ENCODE data around the gene MEGF11. TPM values are rescaled to one million over a fixed set of nuclear protein-coding genes. Genes with fewer than 3 reads are reported as not detected.

MEGF11 gene
- total RNA-seq, 1 experiment from 2014 or later: 1.2 TPM

DNA sequence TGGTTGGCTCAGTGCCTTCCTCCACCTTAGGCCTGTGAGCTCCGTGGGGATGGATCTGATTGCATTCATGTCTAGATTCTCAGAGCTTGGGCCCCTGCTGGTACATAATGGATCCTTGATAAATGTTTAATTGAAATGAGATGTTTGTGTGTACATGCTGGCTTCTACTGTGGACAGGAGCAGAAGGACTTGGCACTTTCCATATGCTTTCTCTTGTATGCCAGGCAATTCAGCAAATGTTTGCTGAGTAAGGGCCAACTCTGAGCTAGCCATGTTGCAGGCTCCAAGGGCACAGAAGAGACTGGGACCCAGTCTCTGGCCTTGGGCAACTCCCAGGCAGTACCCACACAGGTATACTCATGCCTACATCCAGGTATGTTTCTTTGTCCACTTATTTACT lies 317.3 kb downstream of the MEGF11 start:
- Histone ChIP-seq H3K79me1 (ENCODE audit: insufficient read depth, low read depth, low read length, poor library complexity, severe bottlenecking) (no peaks in the 10 kb centered on the region), H3K4me1 (ENCODE audit: insufficient read depth, low read length) (no peaks in the 10 kb centered on the region), H3T11ph (ENCODE audit: low read length) (no peak overlapping the region), H2BK15ac (ENCODE audit: low read depth, low read length) (no peak overlapping the region), H3K14ac (ENCODE audit: insufficient read depth, low read length) (no peak overlapping the region), H3K4me2 (ENCODE audit: insufficient read depth, insufficient read length, low read length) (no peak overlapping the region), H3K9me3 (ENCODE audit: control insufficient read depth, low read depth, low read length) (no peaks in the 10 kb centered on the region), H4K91ac (ENCODE audit: insufficient read length, low read depth, low read length) (no peak overlapping the region), H2BK5ac (ENCODE audit: insufficient read length, low read length) (no peak overlapping the region), H3K79me2 (ENCODE audit: insufficient read depth, low read length) (no peaks in the 10 kb centered on the region), H3K23ac (ENCODE audit: insufficient read length, low read depth, low read length) (no peak overlapping the region), H4K8ac (replicated peaks; ENCODE audit: insufficient read length, low read depth, low read length) (no peak overlapping the region), H4K20me1 (ENCODE audit: control insufficient read depth, insufficient read depth, insufficient read length) (no peaks in the 10 kb centered on the region), H4K5ac (ENCODE audit: insufficient read length, low read depth, low read length) (no peak overlapping the region), H3K23me2 (ENCODE audit: insufficient read length, low read depth, low read length, poor library complexity, severe bottlenecking) (no peaks in the 10 kb centered on the region), H3K9ac (ENCODE audit: extremely low read depth, insufficient read length, low read length) (no peak overlapping the region), H2AFZ (ENCODE audit: low read length) (no peak overlapping the region), H3K56ac (ENCODE audit: insufficient read length, low read depth, low read length) (no peak overlapping the region), H3K18ac (ENCODE audit: insufficient read length, low read depth, low read length) (no peak overlapping the region), H3K27me3 (ENCODE audit: insufficient read depth, low read length) (no peaks in the 10 kb centered on the region), H2BK120ac (ENCODE audit: low read depth, low read length, poor library complexity, severe bottlenecking) (no peak overlapping the region), H2AK5ac (ENCODE audit: insufficient read length, low read length) (no peak overlapping the region), H2BK20ac (ENCODE audit: low read depth, low read length, poor library complexity, severe bottlenecking) (no peak overlapping the region), H2BK12ac (ENCODE audit: insufficient read length, low read depth, low read length) (no peak overlapping the region), H3K27ac (ENCODE audit: insufficient read length, low read depth, low read length) (no peak overlapping the region), H3K4ac (ENCODE audit: low read depth, low read length) (no peak overlapping the region)
- no peak for DNase-seq
- H3K27me3 Mint-ChIP-seq (ENCODE audit: low read depth): peaks cover 1% of the 10 kb centered on the region
- peaks cover 0 to 12% of the 10 kb centered on the region in 2 experiments; a peak in 2 of 4 replicates for H3K4me1 Mint-ChIP-seq
- no peaks in the 10 kb centered on the region for H3K9me3 Mint-ChIP-seq
- peak overlapping the region in 1 of 3 experiments; percentile 66; a peak in 2 of 7 replicates for H3K27ac Mint-ChIP-seq
- WGBS (ENCODE audit: extremely low coverage, insufficient read length, low lambda C conversion rate): no CpG with 5 or more reads among the region's 1 CpG
- no peak overlapping the region for H3K4me3 Mint-ChIP-seq
- H3K36me3 Mint-ChIP-seq (ENCODE audit: insufficient read depth in 1 of 3, low read depth in 3 of 3): no peaks in the 10 kb centered on the region
- no peak for TF ChIP-seq CTCF (conservative IDR thresholded peaks at IDR 0.05)
